ENCODE measurements around the gene SENP7.

SENP7 gene

GRCh38 chr3:101388706-101389105 is 124.3 kb downstream of the SENP7 start:
- H3K27me3 ChIP-seq (ENCODE audit: insufficient read depth, low read length, poor library complexity) = no peaks in the 10 kb centered on the region
- H3K4me2 ChIP-seq (ENCODE audit: low read length) = no peak overlapping the region
- no peak overlapping the region for H3K23ac ChIP-seq (ENCODE audit: low read length)
- H3K27ac ChIP-seq (ENCODE audit: low read depth, low read length) = no peak overlapping the region
- H3K4me1 ChIP-seq (ENCODE audit: control insufficient read depth, low read depth, low read length) = no peaks in the 10 kb centered on the region
- H3K9ac ChIP-seq (ENCODE audit: low read length) = no peak overlapping the region
- no peak overlapping the region for H2BK120ac ChIP-seq (ENCODE audit: low read depth, low read length)
- H3K18ac ChIP-seq (ENCODE audit: low read length) = no peak overlapping the region
- H3K36me3 ChIP-seq (ENCODE audit: control insufficient read depth, insufficient read depth, low read length) = no peaks in the 10 kb centered on the region
- H2AK5ac ChIP-seq (ENCODE audit: low read length) = no peak overlapping the region
- no peaks in the 10 kb centered on the region for H3K79me2 ChIP-seq (ENCODE audit: control insufficient read depth, insufficient read depth, low read length)
- H3K4ac ChIP-seq (ENCODE audit: low read depth, low read length) = no peak overlapping the region
- no peak overlapping the region for H4K8ac ChIP-seq (ENCODE audit: low read depth, low read length)
- no peak for DNase-seq
- peaks cover 3% of the 10 kb centered on the region for H3K79me1 ChIP-seq (ENCODE audit: low read length)
- no peak overlapping the region for H2BK15ac ChIP-seq (replicated peaks; ENCODE audit: low read depth)
- no peak overlapping the region for H4K5ac ChIP-seq (ENCODE audit: low read length)
- H3K4me3 ChIP-seq (ENCODE audit: low read length) = no peak overlapping the region
- H2BK5ac ChIP-seq (ENCODE audit: low read length) = no peak overlapping the region
- no peak overlapping the region for H3K56ac ChIP-seq (ENCODE audit: low read length)

GRCh38 chr3:101387351-101387750 is 125.7 kb downstream of the SENP7 start:
- Histone ChIP-seq H2BK120ac (ENCODE audit: low read depth, low read length) (no peak overlapping the region), H3K18ac (ENCODE audit: low read length) (no peak overlapping the region), H3K4me2 (ENCODE audit: low read length) (no peak overlapping the region), H4K8ac (ENCODE audit: low read depth, low read length) (no peak overlapping the region), H3K79me2 (ENCODE audit: control insufficient read depth, insufficient read depth, low read length) (no peaks in the 10 kb centered on the region), H3K36me3 (ENCODE audit: control insufficient read depth, insufficient read depth, low read length) (no peaks in the 10 kb centered on the region), H3K4ac (ENCODE audit: low read depth, low read length) (no peak overlapping the region), H2BK5ac (ENCODE audit: low read length) (no peak overlapping the region), H3K27me3 (ENCODE audit: insufficient read depth, low read length, poor library complexity) (no peaks in the 10 kb centered on the region), H3K56ac (ENCODE audit: low read length) (no peak overlapping the region), H3K9ac (ENCODE audit: low read length) (no peak overlapping the region), H3K4me3 (ENCODE audit: low read length) (no peak overlapping the region), H2BK15ac (replicated peaks; ENCODE audit: low read depth) (no peak overlapping the region), H4K5ac (ENCODE audit: low read length) (no peak overlapping the region), H3K4me1 (ENCODE audit: control insufficient read depth, low read depth, low read length) (no peaks in the 10 kb centered on the region), H3K27ac (ENCODE audit: low read depth, low read length) (no peak overlapping the region), H3K23ac (ENCODE audit: low read length) (no peak overlapping the region), H2AK5ac (ENCODE audit: low read length) (no peak overlapping the region), H3K79me1 (ENCODE audit: low read length) (peaks cover 3% of the 10 kb centered on the region)
- WGBS (ENCODE audit: extremely low coverage, insufficient coverage, low lambda C conversion rate) = no CpG with 5 or more reads among the region's 5 CpGs
- no peak for DNase-seq

GRCh38 chr3:101384426-101384825 is 128.6 kb downstream of the SENP7 start:
- no peak overlapping the region for H3K4me2 ChIP-seq (ENCODE audit: low read length)
- H3K79me1 ChIP-seq (ENCODE audit: low read length) = peaks cover 3% of the 10 kb centered on the region
- no peak overlapping the region for H3K9ac ChIP-seq (ENCODE audit: low read length)
- H3K4ac ChIP-seq (ENCODE audit: low read depth, low read length) = no peak overlapping the region
- H2BK15ac ChIP-seq (replicated peaks; ENCODE audit: low read depth) = no peak overlapping the region
- no peak overlapping the region for H4K8ac ChIP-seq (ENCODE audit: low read depth, low read length)
- no peak overlapping the region for H4K5ac ChIP-seq (ENCODE audit: low read length)
- no peak overlapping the region for H3K23ac ChIP-seq (ENCODE audit: low read length)
- no peaks in the 10 kb centered on the region for H3K4me1 ChIP-seq (ENCODE audit: control insufficient read depth, low read depth, low read length)
- no peak overlapping the region for H3K56ac ChIP-seq (ENCODE audit: low read length)
- no peak overlapping the region for H2BK5ac ChIP-seq (ENCODE audit: low read length)
- DNase-seq = no peak
- no peak overlapping the region for H2BK120ac ChIP-seq (ENCODE audit: low read depth, low read length)
- no peak overlapping the region for H3K4me3 ChIP-seq (ENCODE audit: low read length)
- no peaks in the 10 kb centered on the region for H3K36me3 ChIP-seq (ENCODE audit: control insufficient read depth, insufficient read depth, low read length)
- H3K27me3 ChIP-seq (ENCODE audit: insufficient read depth, low read length, poor library complexity) = no peaks in the 10 kb centered on the region
- no peak overlapping the region for H2AK5ac ChIP-seq (ENCODE audit: low read length)
- WGBS (ENCODE audit: extremely low coverage, insufficient coverage, low lambda C conversion rate) = no CpG with 5 or more reads among the region's 10 CpGs
- H3K79me2 ChIP-seq (ENCODE audit: control insufficient read depth, insufficient read depth, low read length) = no peaks in the 10 kb centered on the region
- H3K18ac ChIP-seq (ENCODE audit: low read length) = no peak overlapping the region
- H3K27ac ChIP-seq (ENCODE audit: low read depth, low read length) = no peak overlapping the region

- peaks cover 3% of the 10 kb centered on the region for H3K79me1 ChIP-seq (ENCODE audit: low read length)
- DNase-seq = no peak
- no peak overlapping the region for H3K4me3 ChIP-seq (ENCODE audit: low read length)
- H3K23ac ChIP-seq (ENCODE audit: low read length) = no peak overlapping the region
- WGBS (ENCODE audit: extremely low coverage, insufficient coverage, low lambda C conversion rate) = no CpG with 5 or more reads among the region's 4 CpGs
- no peak overlapping the region for H3K4me2 ChIP-seq (ENCODE audit: low read length)
- no peak overlapping the region for H2BK15ac ChIP-seq (replicated peaks; ENCODE audit: low read depth)
- H3K27ac ChIP-seq (ENCODE audit: low read depth, low read length) = no peak overlapping the region
- no peak overlapping the region for H4K5ac ChIP-seq (ENCODE audit: low read length)
- no peaks in the 10 kb centered on the region for H3K79me2 ChIP-seq (ENCODE audit: control insufficient read depth, insufficient read depth, low read length)
- no peaks in the 10 kb centered on the region for H3K27me3 ChIP-seq (ENCODE audit: insufficient read depth, low read length, poor library complexity)
- no peak overlapping the region for H3K56ac ChIP-seq (ENCODE audit: low read length)
- no peak overlapping the region for H2BK5ac ChIP-seq (ENCODE audit: low read length)
- no peak overlapping the region for H3K4ac ChIP-seq (ENCODE audit: low read depth, low read length)
- no peak overlapping the region for H2BK120ac ChIP-seq (ENCODE audit: low read depth, low read length)
- no peak overlapping the region for H3K9ac ChIP-seq (ENCODE audit: low read length)
- H2AK5ac ChIP-seq (ENCODE audit: low read length) = no peak overlapping the region
- H3K36me3 ChIP-seq (ENCODE audit: control insufficient read depth, insufficient read depth, low read length) = no peaks in the 10 kb centered on the region
- no peak overlapping the region for H4K8ac ChIP-seq (ENCODE audit: low read depth, low read length)
- no peaks in the 10 kb centered on the region for H3K4me1 ChIP-seq (ENCODE audit: control insufficient read depth, low read depth, low read length)
- H3K18ac ChIP-seq (ENCODE audit: low read length) = no peak overlapping the region
Observed at GRCh38 chr3:101383656-101384055, 129.4 kb downstream of the SENP7 start.

- no peaks in the 10 kb centered on the region for H3K27me3 ChIP-seq (ENCODE audit: insufficient read depth, low read length, poor library complexity)
- H3K79me2 ChIP-seq (ENCODE audit: control insufficient read depth, insufficient read depth, low read length) = no peaks in the 10 kb centered on the region
- peak overlapping the region; percentile 49 for H3K56ac ChIP-seq (ENCODE audit: low read length)
- WGBS (ENCODE audit: extremely low coverage, insufficient coverage, low lambda C conversion rate) = no CpG with 5 or more reads among the region's 5 CpGs
- no peak overlapping the region for H3K4ac ChIP-seq (ENCODE audit: low read depth, low read length)
- no peak overlapping the region for H2BK5ac ChIP-seq (ENCODE audit: low read length)
- no peak overlapping the region for H3K23ac ChIP-seq (ENCODE audit: low read length)
- no peaks in the 10 kb centered on the region for H3K36me3 ChIP-seq (ENCODE audit: control insufficient read depth, insufficient read depth, low read length)
- no peaks in the 10 kb centered on the region for H3K4me1 ChIP-seq (ENCODE audit: control insufficient read depth, low read depth, low read length)
- no peak overlapping the region for H3K4me2 ChIP-seq (ENCODE audit: low read length)
- peak; percentile 65 for DNase-seq
- peaks cover 3% of the 10 kb centered on the region for H3K79me1 ChIP-seq (ENCODE audit: low read length)
- no peak overlapping the region for H3K18ac ChIP-seq (ENCODE audit: low read length)
- H3K4me3 ChIP-seq (ENCODE audit: low read length) = no peak overlapping the region
- no peak overlapping the region for H3K27ac ChIP-seq (ENCODE audit: low read depth, low read length)
- no peak overlapping the region for H4K5ac ChIP-seq (ENCODE audit: low read length)
- H4K8ac ChIP-seq (ENCODE audit: low read depth, low read length) = no peak overlapping the region
- no peak overlapping the region for H3K9ac ChIP-seq (ENCODE audit: low read length)
- H2AK5ac ChIP-seq (ENCODE audit: low read length) = no peak overlapping the region
- no peak overlapping the region for H2BK15ac ChIP-seq (replicated peaks; ENCODE audit: low read depth)
- H2BK120ac ChIP-seq (ENCODE audit: low read depth, low read length) = no peak overlapping the region
Observed at GRCh38 chr3:101383156-101383575, 129.8 kb downstream of the SENP7 start.

- DNase-seq = peak; percentile 50
- H3K56ac ChIP-seq (ENCODE audit: low read length) = no peak overlapping the region
- no peak overlapping the region for H2BK5ac ChIP-seq (ENCODE audit: low read length)
- peaks cover 1% of the 10 kb centered on the region for H3K4me1 ChIP-seq (ENCODE audit: control insufficient read depth, low read depth, low read length)
- no peak overlapping the region for H2BK15ac ChIP-seq (replicated peaks; ENCODE audit: low read depth)
- H3K23ac ChIP-seq (ENCODE audit: low read length) = no peak overlapping the region
- no peak overlapping the region for H4K5ac ChIP-seq (ENCODE audit: low read length)
- no peak overlapping the region for H3K18ac ChIP-seq (ENCODE audit: low read length)
- H2AK5ac ChIP-seq (ENCODE audit: low read length) = no peak overlapping the region
- no peak overlapping the region for H3K4me2 ChIP-seq (ENCODE audit: low read length)
- no peak overlapping the region for H4K8ac ChIP-seq (ENCODE audit: low read depth, low read length)
- no peak overlapping the region for H3K4me3 ChIP-seq (ENCODE audit: low read length)
- no peaks in the 10 kb centered on the region for H3K36me3 ChIP-seq (ENCODE audit: control insufficient read depth, insufficient read depth, low read length)
- no peaks in the 10 kb centered on the region for H3K79me1 ChIP-seq (ENCODE audit: low read length)
- H3K9ac ChIP-seq (ENCODE audit: low read length) = no peak overlapping the region
- H3K79me2 ChIP-seq (ENCODE audit: control insufficient read depth, insufficient read depth, low read length) = no peaks in the 10 kb centered on the region
- no peak overlapping the region for H3K27ac ChIP-seq (ENCODE audit: low read depth, low read length)
- H3K4ac ChIP-seq (ENCODE audit: low read depth, low read length) = no peak overlapping the region
- H2BK120ac ChIP-seq (ENCODE audit: low read depth, low read length) = no peak overlapping the region
- H3K27me3 ChIP-seq (ENCODE audit: insufficient read depth, low read length, poor library complexity) = no peaks in the 10 kb centered on the region
Observed at GRCh38 chr3:101381809-101382208, 131.2 kb downstream of the SENP7 start.
